Measurements from ENCODE around the gene CAPN11.

DNA sequence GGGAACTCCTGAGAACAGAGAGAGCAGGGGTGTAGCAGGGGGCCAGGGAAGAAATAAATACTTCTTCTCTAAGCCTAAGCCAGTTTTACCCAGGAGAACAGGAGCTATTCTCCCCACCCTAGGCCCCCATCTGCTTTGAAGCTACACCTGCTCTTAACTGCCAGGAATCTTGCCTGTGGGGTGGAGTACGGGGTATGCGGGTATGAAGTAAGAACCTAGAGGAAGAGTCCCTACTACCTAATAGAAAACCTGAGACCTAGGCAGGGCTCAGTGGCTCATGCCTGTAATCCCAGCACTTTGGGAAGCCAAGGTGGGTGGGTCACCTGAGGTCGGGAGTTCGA lies 66.3 kb downstream of the CAPN11 start:
- TF ChIP-seq POLR2AphosphoS5 (IDR thresholded peaks at IDR 0.05): no peak
- no peak for TF ChIP-seq EP300 (IDR thresholded peaks at IDR 0.05)
- TF ChIP-seq, protein P1, sequence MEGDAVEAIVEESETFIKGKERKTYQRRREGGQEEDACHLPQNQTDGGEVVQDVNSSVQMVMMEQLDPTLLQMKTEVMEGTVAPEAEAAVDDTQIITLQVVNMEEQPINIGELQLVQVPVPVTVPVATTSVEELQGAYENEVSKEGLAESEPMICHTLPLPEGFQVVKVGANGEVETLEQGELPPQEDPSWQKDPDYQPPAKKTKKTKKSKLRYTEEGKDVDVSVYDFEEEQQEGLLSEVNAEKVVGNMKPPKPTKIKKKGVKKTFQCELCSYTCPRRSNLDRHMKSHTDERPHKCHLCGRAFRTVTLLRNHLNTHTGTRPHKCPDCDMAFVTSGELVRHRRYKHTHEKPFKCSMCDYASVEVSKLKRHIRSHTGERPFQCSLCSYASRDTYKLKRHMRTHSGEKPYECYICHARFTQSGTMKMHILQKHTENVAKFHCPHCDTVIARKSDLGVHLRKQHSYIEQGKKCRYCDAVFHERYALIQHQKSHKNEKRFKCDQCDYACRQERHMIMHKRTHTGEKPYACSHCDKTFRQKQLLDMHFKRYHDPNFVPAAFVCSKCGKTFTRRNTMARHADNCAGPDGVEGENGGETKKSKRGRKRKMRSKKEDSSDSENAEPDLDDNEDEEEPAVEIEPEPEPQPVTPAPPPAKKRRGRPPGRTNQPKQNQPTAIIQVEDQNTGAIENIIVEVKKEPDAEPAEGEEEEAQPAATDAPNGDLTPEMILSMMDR (IDR thresholded peaks at IDR 0.05): no peak
- TF ChIP-seq POLR2A (IDR thresholded peaks at IDR 0.05): no peak

Data from stomach (tissue), 4 donors.